Astrocyte of the cerebellum (primary cell): ENCODE measurements around the gene KIF22.

Experiments
- DNase-seq: peaks from one replicate; pipeline ENCODE4 v3.0.0-alpha.2; 2011; ENCODE audit warnings: low read depth
- H3K4me3 ChIP-seq: 2 replicates; pipeline ENCODE4 v1.5.1; 2011; ENCODE audit warnings: mild to moderate bottlenecking, low read depth, low read length, moderate library complexity
- in situ Hi-C: cut with HindIII; loops from 2 replicates; pipeline ENCODE4 v1.10.0; 2017; ENCODE audit warnings: low sequenced_read_pairs
- TF ChIP-seq, protein P1 (sequence below): IDR thresholded peaks from 2 replicates; pipeline ENCODE4 v1.5.1; 2012; ENCODE audit warnings: low read length, low read depth, moderate library complexity, mild to moderate bottlenecking; ENCODE audit errors: missing control alignments

Gene KIF22

DNA sequence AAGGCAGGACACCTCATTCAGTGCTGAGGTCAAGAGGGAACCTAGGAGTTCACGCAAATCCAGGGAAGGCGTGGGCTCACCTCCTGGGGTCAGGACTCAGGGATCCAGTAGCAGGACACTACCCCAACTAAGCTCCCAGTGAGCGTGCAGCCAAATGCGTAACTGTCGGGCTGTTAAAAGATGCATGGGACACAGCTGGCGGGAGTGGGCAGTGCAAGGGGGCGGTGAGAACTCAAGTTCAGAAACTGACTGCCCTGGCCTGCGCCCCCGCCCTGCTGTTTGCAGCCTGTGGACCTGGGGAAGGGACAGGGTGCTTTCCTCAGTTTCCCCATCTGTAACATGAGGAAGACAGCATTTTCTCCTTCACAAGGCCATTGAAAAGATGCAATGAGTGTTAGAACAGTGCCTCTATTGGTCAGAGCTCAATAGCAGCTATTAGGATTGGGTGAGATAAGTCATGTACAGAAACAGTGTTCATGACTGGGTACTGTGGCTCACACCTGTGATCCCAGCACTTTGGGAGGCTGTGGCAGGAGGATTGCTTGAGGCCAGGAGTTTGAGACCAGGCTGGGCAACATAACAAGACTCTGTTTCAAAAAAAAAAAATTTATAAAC is 52.3 kb downstream of the KIF22 start:
- in situ Hi-C loops, result no loop called here
- no peak overlapping the region for H3K4me3 ChIP-seq
- TF ChIP-seq, protein P1, sequence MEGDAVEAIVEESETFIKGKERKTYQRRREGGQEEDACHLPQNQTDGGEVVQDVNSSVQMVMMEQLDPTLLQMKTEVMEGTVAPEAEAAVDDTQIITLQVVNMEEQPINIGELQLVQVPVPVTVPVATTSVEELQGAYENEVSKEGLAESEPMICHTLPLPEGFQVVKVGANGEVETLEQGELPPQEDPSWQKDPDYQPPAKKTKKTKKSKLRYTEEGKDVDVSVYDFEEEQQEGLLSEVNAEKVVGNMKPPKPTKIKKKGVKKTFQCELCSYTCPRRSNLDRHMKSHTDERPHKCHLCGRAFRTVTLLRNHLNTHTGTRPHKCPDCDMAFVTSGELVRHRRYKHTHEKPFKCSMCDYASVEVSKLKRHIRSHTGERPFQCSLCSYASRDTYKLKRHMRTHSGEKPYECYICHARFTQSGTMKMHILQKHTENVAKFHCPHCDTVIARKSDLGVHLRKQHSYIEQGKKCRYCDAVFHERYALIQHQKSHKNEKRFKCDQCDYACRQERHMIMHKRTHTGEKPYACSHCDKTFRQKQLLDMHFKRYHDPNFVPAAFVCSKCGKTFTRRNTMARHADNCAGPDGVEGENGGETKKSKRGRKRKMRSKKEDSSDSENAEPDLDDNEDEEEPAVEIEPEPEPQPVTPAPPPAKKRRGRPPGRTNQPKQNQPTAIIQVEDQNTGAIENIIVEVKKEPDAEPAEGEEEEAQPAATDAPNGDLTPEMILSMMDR, result no peak
- DNase-seq, result no peak

DNA sequence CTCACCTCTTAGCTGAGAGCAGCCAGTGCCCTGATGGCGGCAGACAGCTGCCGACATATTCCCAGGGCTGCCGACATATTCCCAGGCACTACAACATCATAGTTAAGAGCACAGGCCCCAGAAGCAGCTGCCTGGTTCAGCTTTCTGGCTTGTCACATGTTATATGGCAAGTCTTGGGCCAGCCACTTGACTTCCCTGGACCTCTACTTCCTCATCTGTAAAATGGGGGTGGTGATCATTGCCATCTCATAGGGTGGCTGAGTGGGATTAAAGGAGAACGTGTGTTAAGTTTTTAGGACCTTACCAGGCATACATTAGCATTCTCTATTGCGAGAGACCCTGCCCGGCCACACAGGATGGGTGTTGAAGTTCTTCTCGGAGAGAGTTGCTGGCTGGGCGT is 53.4 kb downstream of the KIF22 start:
- no peak for DNase-seq
- in situ Hi-C loops, result no loop called here
- TF ChIP-seq, protein P1, result no peak
- H3K4me3 ChIP-seq, result no peak overlapping the region

DNA sequence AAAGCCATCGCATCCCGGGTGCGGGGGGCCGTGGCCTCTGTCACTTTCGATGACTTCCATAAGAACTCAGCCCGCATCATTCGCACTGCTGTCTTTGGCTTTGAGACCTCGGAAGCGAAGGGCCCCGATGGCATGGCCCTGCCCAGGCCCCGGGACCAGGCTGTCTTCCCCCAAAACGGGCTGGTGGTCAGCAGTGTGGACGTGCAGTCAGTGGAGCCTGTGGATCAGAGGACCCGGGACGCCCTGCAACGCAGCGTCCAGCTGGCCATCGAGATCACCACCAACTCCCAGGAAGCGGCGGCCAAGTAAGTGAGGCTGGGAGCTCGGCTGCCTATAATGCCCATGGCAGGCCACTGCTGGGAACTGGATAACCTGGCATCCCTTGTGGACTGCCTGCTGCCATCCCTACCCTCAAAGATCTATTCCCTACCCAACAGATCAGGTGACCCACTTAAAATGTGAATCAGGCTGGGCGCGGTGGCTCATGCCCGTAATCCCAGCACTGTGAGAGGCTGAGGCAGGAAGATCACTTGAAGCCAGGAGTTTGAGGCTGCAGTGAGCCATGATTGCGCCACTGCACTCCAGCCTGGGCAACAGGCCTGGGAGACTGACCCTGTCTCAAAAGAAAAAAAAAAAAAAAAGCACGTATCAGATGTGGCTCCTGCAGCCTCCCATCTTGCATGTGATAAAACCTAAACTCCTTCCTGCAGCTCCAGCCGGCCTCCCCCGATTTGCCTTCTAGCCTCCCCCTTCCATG is 54.2 kb downstream of the KIF22 start:
- in situ Hi-C loops, result no loop called here
- no peak overlapping the region for H3K4me3 ChIP-seq
- DNase-seq, result no peak

DNA sequence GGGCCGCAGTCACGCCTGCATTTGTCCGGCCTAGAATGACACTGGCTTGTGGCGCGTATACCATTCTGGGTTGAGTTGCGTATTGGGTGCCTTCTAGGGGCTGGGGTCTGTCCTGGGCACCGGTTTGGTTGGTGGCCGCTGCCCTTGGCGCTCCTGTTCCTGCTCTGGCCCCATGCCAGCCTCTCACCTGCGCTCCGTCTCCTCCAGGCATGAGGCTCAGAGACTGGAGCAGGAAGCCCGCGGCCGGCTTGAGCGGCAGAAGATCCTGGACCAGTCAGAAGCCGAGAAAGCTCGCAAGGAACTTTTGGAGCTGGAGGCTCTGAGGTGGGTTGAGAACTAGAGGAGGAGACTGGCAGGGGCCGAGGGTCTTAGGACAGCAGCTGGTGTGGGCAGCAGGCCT is 55.1 kb downstream of the KIF22 start:
- TF ChIP-seq, protein P1, result no peak
- DNase-seq, result no peak
- H3K4me3 ChIP-seq, result no peak overlapping the region
- in situ Hi-C loops, result no loop called here

More for the DNA sequence above, 54.2 kb downstream of the KIF22 start:
- TF ChIP-seq, protein P1, result no peak

DNA sequence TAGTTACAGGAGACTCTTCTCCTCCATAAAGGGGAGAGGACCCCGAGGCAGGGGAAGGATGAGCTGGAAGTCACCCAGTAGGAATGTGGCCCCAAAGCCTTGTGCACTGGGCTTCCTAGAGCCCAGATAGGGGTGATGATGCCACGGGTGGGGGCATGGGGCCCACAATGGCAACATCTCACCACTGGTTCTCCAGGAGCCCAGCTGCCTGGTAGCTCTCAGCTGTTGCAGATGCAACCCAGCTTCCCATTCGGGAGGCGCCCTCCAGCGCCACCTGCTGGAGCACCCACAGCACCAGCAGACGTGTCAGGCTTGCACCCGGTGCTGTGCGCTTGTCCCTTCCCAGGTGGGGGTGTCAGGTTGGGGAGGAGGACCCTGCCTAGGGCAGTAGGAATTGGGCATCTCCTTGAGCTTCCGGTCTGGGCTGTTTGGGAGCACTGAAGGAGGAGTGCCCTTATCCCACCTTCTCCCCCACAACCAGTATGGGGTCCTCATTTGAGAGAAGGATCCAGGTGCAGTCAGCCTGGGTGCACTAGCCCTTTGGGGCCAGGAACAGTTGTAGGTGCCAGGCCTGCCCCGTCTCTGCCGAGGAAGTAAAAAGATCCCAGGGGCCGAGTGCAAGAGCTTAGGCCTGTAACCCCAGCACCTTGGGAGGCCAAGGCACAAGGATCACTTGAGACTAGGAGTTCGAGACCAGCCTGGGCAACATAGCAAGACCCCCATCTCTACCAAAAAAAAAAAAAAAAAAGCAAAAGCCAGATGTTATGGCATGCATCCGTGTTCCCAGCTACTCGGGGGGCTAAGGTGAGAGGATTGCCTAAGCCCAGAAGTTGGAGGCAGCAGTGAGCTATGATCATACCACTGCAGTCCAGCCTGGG is 58.1 kb downstream of the KIF22 start:
- no peak overlapping the region for H3K4me3 ChIP-seq
- in situ Hi-C loops, result no loop called here
- TF ChIP-seq, protein P1, result peak; percentile 91
- DNase-seq, result peak; percentile 24

DNA sequence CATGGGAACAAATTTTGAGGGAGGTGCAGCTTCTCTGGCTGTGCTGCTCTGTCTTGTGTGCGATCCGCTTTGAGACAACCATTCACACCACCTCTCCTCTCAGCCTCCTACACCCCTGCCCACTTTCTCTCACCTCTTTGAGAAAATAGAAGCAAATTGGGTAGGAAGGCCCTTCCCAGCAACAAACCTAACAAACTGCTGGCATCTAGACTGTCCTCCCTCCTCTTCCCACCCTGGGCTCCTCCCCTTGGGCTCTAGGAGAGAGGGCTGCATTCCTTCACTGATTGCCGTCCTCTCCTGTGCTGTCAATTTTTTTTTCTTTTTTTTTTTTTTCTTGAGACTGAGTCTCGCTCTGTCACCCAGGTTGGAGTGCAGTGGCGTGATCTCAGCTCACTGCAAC is 59.0 kb downstream of the KIF22 start:
- in situ Hi-C loops, result no loop called here
- TF ChIP-seq, protein P1, result no peak
- no peak overlapping the region for H3K4me3 ChIP-seq
- no peak for DNase-seq
